Measurements from ENCODE around the gene NANOGP8. TPM values are rescaled to one million over a fixed set of nuclear protein-coding genes. Genes with fewer than 3 reads are reported as not detected.
"Not testable (repeated sequence)": the region's sequence is repeated elsewhere in the genome, so short reads cannot be mapped to it uniquely, and the experiment has no call there.

The NANOGP8 gene, protein sequence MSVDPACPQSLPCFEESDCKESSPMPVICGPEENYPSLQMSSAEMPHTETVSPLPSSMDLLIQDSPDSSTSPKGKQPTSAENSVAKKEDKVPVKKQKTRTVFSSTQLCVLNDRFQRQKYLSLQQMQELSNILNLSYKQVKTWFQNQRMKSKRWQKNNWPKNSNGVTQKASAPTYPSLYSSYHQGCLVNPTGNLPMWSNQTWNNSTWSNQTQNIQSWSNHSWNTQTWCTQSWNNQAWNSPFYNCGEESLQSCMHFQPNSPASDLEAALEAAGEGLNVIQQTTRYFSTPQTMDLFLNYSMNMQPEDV
- polyA plus RNA-seq (2012; ENCODE audit: low read depth, missing spikeins), result not detected

GRCh38 chr15:35085176-35085919 is at the start of gene NANOGP8:
Gene NANOGP8, minus strand, starts transcription at chr15:35085295. Its CDS starts 185 bp downstream, at chr15:35085110.
- not testable (repeated sequence) for FAIRE-seq; DNase-seq (ENCODE audit: insufficient read length, low spot score)

DNA sequence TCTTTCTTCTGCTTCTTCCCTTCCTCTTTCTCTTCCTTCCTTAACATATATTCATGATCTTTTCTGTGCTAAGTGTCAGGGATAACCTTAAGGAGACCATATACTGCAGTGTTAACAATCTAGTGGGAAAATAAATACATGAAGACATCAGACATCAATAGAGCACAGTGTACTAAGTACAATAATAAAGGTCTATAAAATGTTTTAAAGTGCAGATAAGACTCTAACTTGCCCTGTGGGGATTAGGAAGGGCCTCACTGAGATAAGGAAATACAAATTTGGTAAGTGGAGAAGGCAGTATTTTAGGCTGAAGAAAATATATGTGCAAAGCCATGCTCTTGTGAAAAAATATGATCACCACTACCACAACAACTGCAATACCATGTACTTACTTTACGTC is 49.2 kb upstream of the NANOGP8 start:
- FAIRE-seq (no peak), DNase-seq (ENCODE audit: insufficient read length, low spot score) (no peak)
- TF ChIP-seq PAX5 (IDR thresholded peaks at IDR 0.05; ENCODE audit: insufficient read depth, low read length, severe bottlenecking) (no peak), TAF1 (IDR thresholded peaks at IDR 0.05; ENCODE audit: low read depth, low read length) (no peak), POU2F2 (IDR thresholded peaks at IDR 0.05; ENCODE audit: low read depth, low read length) (no peak), SPI1 (IDR thresholded peaks at IDR 0.05; ENCODE audit: low read depth, low read length) (no peak), POLR2A (IDR thresholded peaks at IDR 0.05; ENCODE audit: low read depth, low read length) (no peak), POLR2AphosphoS5 (IDR thresholded peaks at IDR 0.05; ENCODE audit: low read depth, low read length) (no peak)

GRCh38 chr15:35130245-35130644 is 45.1 kb upstream of the NANOGP8 start:
- FAIRE-seq (no peak), DNase-seq (ENCODE audit: insufficient read length, low spot score) (no peak)
- TF ChIP-seq TAF1 (IDR thresholded peaks at IDR 0.05; ENCODE audit: low read depth, low read length) (no peak), PAX5 (IDR thresholded peaks at IDR 0.05; ENCODE audit: insufficient read depth, low read length, severe bottlenecking) (no peak), POU2F2 (IDR thresholded peaks at IDR 0.05; ENCODE audit: low read depth, low read length) (no peak), SPI1 (IDR thresholded peaks at IDR 0.05; ENCODE audit: low read depth, low read length) (no peak), POLR2A (IDR thresholded peaks at IDR 0.05; ENCODE audit: low read depth, low read length) (no peak), POLR2AphosphoS5 (IDR thresholded peaks at IDR 0.05; ENCODE audit: low read depth, low read length) (no peak)

DNA sequence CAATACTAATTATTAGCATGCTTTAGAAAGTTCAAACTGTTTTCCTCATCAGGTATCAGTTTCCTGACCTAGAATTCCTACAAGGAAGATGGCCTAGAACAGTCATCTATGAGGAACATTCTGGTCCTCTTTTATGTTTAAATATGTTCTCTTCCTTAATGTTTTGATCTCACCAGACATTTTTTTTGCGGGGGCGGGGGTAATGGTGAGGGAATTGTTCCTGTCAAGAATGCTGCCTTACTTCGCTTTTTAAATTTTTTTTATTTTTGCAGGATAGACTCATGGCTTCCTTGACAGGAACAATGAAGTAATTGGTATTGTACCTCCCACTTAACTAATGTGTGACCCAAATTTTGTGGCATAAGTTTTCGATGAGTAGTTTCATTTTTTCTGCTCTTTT is 44.3 kb upstream of the NANOGP8 start:
- no peak for TF ChIP-seq POLR2AphosphoS5 (IDR thresholded peaks at IDR 0.05; ENCODE audit: low read depth, low read length)
- TF ChIP-seq POU2F2 (IDR thresholded peaks at IDR 0.05; ENCODE audit: low read depth, low read length), result no peak
- no peak for TF ChIP-seq TAF1 (IDR thresholded peaks at IDR 0.05; ENCODE audit: low read depth, low read length)
- TF ChIP-seq PAX5 (IDR thresholded peaks at IDR 0.05; ENCODE audit: insufficient read depth, low read length, severe bottlenecking), result no peak
- TF ChIP-seq POLR2A (IDR thresholded peaks at IDR 0.05; ENCODE audit: low read depth, low read length), result no peak
- no peak for TF ChIP-seq SPI1 (IDR thresholded peaks at IDR 0.05; ENCODE audit: low read depth, low read length)
- FAIRE-seq (no peak), DNase-seq (ENCODE audit: insufficient read length, low spot score) (no peak)

DNA sequence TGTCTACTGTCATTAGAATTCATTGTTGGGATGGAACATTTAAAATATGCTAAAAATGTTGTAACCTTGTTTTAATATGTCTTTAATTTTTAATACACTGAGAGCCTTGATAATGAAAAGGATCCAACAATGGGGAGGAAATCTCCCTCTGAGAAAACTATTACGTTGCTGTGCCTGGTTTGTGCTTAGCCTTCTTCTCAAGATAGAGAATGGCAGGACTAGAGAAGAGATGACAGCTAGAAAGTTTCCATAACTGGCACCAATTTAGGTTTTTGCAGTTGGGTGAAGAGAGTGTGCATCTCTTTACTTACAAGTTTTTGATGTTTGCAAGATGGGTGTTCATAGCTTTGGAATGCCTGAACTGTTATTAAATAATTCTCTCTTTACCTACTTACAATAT is 42.6 kb upstream of the NANOGP8 start:
- DNase-seq (ENCODE audit: insufficient read length, low spot score) (no peak), FAIRE-seq (no peak)
- TF ChIP-seq SPI1 (IDR thresholded peaks at IDR 0.05; ENCODE audit: low read depth, low read length), result no peak
- TF ChIP-seq PAX5 (IDR thresholded peaks at IDR 0.05; ENCODE audit: insufficient read depth, low read length, severe bottlenecking), result no peak
- no peak for TF ChIP-seq POU2F2 (IDR thresholded peaks at IDR 0.05; ENCODE audit: low read depth, low read length)
- TF ChIP-seq TAF1 (IDR thresholded peaks at IDR 0.05; ENCODE audit: low read depth, low read length), result no peak
- TF ChIP-seq POLR2AphosphoS5 (IDR thresholded peaks at IDR 0.05; ENCODE audit: low read depth, low read length), result no peak
- TF ChIP-seq POLR2A (IDR thresholded peaks at IDR 0.05; ENCODE audit: low read depth, low read length), result no peak

GRCh38 chr15:35126236-35126635 is 41.1 kb upstream of the NANOGP8 start:
- no peak for DNase-seq (ENCODE audit: insufficient read length, low spot score)
- no peak for FAIRE-seq
- TF ChIP-seq SPI1 (IDR thresholded peaks at IDR 0.05; ENCODE audit: low read depth, low read length) (no peak), TAF1 (IDR thresholded peaks at IDR 0.05; ENCODE audit: low read depth, low read length) (no peak)

GRCh38 chr15:35123743-35124142 is 38.6 kb upstream of the NANOGP8 start:
- TF ChIP-seq POLR2AphosphoS5 (IDR thresholded peaks at IDR 0.05; ENCODE audit: low read depth, low read length) (no peak), TAF1 (IDR thresholded peaks at IDR 0.05; ENCODE audit: low read depth, low read length) (no peak), POLR2A (IDR thresholded peaks at IDR 0.05; ENCODE audit: low read depth, low read length) (no peak), POU2F2 (IDR thresholded peaks at IDR 0.05; ENCODE audit: low read depth, low read length) (no peak), SPI1 (IDR thresholded peaks at IDR 0.05; ENCODE audit: low read depth, low read length) (no peak), PAX5 (IDR thresholded peaks at IDR 0.05; ENCODE audit: insufficient read depth, low read length, severe bottlenecking) (no peak)
- DNase-seq (ENCODE audit: insufficient read length, low spot score) (no peak), FAIRE-seq (no peak)

DNA sequence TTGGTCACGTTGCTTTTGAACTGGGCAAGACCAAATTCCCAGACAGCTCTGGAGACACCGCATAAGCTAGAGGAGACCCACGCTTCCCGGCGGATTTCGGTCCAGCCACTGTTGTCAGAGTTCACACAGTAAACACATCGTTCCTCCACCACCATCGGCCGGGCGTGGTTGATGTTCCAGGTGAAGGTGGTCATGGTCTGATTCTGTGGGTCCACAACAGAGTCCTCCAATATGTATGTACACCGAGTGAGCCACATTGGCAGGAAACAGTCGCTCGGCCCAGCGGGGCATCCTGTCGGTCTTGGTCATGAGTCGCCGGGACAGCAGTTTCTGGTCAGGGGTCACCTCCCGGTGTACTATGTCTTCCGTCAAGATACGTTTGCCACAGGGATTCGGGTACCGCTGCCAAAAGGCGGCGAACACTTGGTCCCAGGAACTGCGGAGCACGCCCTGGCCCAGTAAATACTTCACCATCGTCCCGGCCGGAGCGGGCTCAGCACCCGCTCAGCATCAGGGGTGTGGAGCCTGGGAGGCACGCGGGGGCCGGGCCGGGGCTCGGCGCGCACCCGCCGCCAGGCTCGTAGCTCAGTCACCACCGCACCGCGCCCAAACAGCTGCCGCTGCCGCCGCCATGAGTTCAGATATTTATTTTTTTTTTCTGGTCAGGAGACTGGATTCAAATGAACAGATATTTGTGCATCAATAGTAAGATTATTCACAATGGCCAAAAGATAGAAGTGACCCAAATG is 36.7 kb upstream of the NANOGP8 start:
- no peak for FAIRE-seq

GRCh38 chr15:35120173-35120572 is 35.1 kb upstream of the NANOGP8 start:
- DNase-seq (ENCODE audit: insufficient read length, low spot score) (no peak), FAIRE-seq (no peak)
- TF ChIP-seq POLR2A (IDR thresholded peaks at IDR 0.05; ENCODE audit: low read depth, low read length) (no peak), POU2F2 (IDR thresholded peaks at IDR 0.05; ENCODE audit: low read depth, low read length) (no peak), POLR2AphosphoS5 (IDR thresholded peaks at IDR 0.05; ENCODE audit: low read depth, low read length) (no peak), TAF1 (IDR thresholded peaks at IDR 0.05; ENCODE audit: low read depth, low read length) (no peak), SPI1 (IDR thresholded peaks at IDR 0.05; ENCODE audit: low read depth, low read length) (no peak), PAX5 (IDR thresholded peaks at IDR 0.05; ENCODE audit: insufficient read depth, low read length, severe bottlenecking) (no peak)

More for the DNA sequence above, 36.7 kb upstream of the NANOGP8 start:
- no peak for DNase-seq (ENCODE audit: insufficient read length, low spot score)
- no peak for TF ChIP-seq PAX5 (IDR thresholded peaks at IDR 0.05; ENCODE audit: insufficient read depth, low read length, severe bottlenecking)
- no peak for TF ChIP-seq POLR2AphosphoS5 (IDR thresholded peaks at IDR 0.05; ENCODE audit: low read depth, low read length)
- no peak for TF ChIP-seq TAF1 (IDR thresholded peaks at IDR 0.05; ENCODE audit: low read depth, low read length)
- TF ChIP-seq POLR2A (IDR thresholded peaks at IDR 0.05; ENCODE audit: low read depth, low read length), result no peak
- no peak for TF ChIP-seq POU2F2 (IDR thresholded peaks at IDR 0.05; ENCODE audit: low read depth, low read length)
- TF ChIP-seq SPI1 (IDR thresholded peaks at IDR 0.05; ENCODE audit: low read depth, low read length), result no peak

Measured in GM12891 (cell line).